Stomach (tissue), 9 donors: ENCODE results near the gene CSGALNACT2. TPM values are rescaled to one million over a fixed set of nuclear protein-coding genes. Genes with fewer than 3 reads are reported as not detected.
A peak's percentile ranks its signal among the peaks of the same experiment; 100 is the strongest.

Experiments used
- DNase-seq, 2 donors: peaks; one replicate each; pipeline versions ENCODE4 v3.0.0 to v3.0.0-alpha.2; 2013 to 2019
- H3K27ac ChIP-seq, 5 donors: fragments of 200-600 bp in 4 of 5; sonication (generic) in 4 of 5; one replicate each; pipeline ENCODE4 v1.5.1; 2013 to 2019; ENCODE audit warnings: mild to moderate bottlenecking in 1 of 5, moderate library complexity in 1 of 5
- H3K27me3 ChIP-seq, 3 donors: fragments of 200-600 bp; sonication (generic); one replicate each; pipeline ENCODE4 v1.5.1; 2017 to 2019; ENCODE audit warnings: mixed run types in 1 of 3
- H3K36me3 ChIP-seq, 4 donors: fragments of 200-600 bp; sonication (generic); 1 replicate in 3 of 4; 2 replicates in 1 of 4; pipeline ENCODE4 v1.5.1; 2016 to 2019
- H3K4me1 ChIP-seq, 4 donors: fragments of 200-600 bp; sonication (generic); one replicate each; pipeline ENCODE4 v1.5.1; 2016 to 2019
- H3K4me3 ChIP-seq, 4 donors: fragments of 200-600 bp; sonication (generic) in 3 of 4; one replicate each; pipeline ENCODE4 v1.5.1; 2016 to 2019; ENCODE audit warnings: mild to moderate bottlenecking in 1 of 4
- H3K9me3 ChIP-seq, 4 donors: fragments of 200-600 bp; sonication (generic); one replicate each; pipeline ENCODE4 v1.5.1; 2016 to 2019
- CTCF ChIP-seq, 7 experiments: fragments of 450-650 bp in 4 of 7; fragments of 200-600 bp in 3 of 7; sonication (generic) in 3 of 7; IDR thresholded peaks; one replicate each; pipeline ENCODE4 v1.5.1; 2016 to 2019; ENCODE audit warnings: antibody characterized with exemption in 7 of 7, control low read depth in 2 of 7, mild to moderate bottlenecking in 1 of 7
- EP300 ChIP-seq: sonication (generic); formaldehyde crosslinking; IDR thresholded peaks from one replicate; pipeline ENCODE4 v1.6.1; 2017; ENCODE audit warnings: antibody characterized with exemption
- POLR2A ChIP-seq, 4 donors: fragments of 450-650 bp; IDR thresholded peaks; one replicate each; pipeline ENCODE4 v1.6.1; 2016; ENCODE audit warnings: antibody characterized with exemption in 4 of 4, control low read depth in 2 of 4, mild to moderate bottlenecking in 1 of 4, moderate library complexity in 1 of 4
- POLR2AphosphoS5 ChIP-seq, 3 donors: sonication (generic); formaldehyde crosslinking; IDR thresholded peaks; one replicate each; pipeline ENCODE4 v1.6.1; 2016; ENCODE audit warnings: antibody characterized with exemption in 3 of 3
- whole genome bisulfite sequencing, 5 donors: extraction: QIAGEN DNeasy Blood & Tissue Kit in 3 of 5; methylation state at CpG; one replicate each; pipeline versions ENCODE4 v1.1.5 to v1.1.7; 2013 to 2018; 5-methylcytosine and 5-hydroxymethylcytosine counted together
- intact Hi-C: fragments of 100-400 bp; cut with DNase I; formaldehyde crosslinking; loops from one replicate; pipeline ENCODE4 v1.15.1; 2023; ENCODE audit warnings: low total_unique reads
- polyA plus RNA-seq, 3 donors: library from polyadenylated mRNA; stranded (reverse); fragments of 200-250 nt; gene quantifications; one replicate each; pipeline ENCODE4 v1.2.3, GENCODE V29; 2013
- total RNA-seq, 5 donors: library from RNA; depleted of rRNA; stranded (reverse); fragments of >200 nt; gene quantifications; one replicate each; pipeline versions ENCODE4 v1.1.0 to v1.2.3, GENCODE V29; 2014 to 2016
- donor health status: healthy with polysubstance abuse.
- donor health status: Bipolar disorder and iron deficiency.
- donor health status: healthy.

Gene CSGALNACT2
- total and polyA plus RNA-seq, 8 donors: 2.0 to 30.1 (median 7.8) TPM

GRCh38 chr10:43192884-43193283 lies 54.6 kb downstream of the CSGALNACT2 start:
- peaks cover 0 to 9% (median 0%) of the 10 kb centered on the region in 4 donors for H3K4me1 ChIP-seq
- H3K9me3 ChIP-seq: no peaks in the 10 kb centered on the region
- peaks cover 0 to 13% (median 1%) of the 10 kb centered on the region in 4 donors for H3K36me3 ChIP-seq
- TF ChIP-seq POLR2A (IDR thresholded peaks at IDR 0.05): no peak
- no peak for DNase-seq
- intact Hi-C loops: no loop called here
- no peak overlapping the region for H3K4me3 ChIP-seq
- H3K27ac ChIP-seq: no peak overlapping the region
- no peaks in the 10 kb centered on the region for H3K27me3 ChIP-seq
- 68 to 75% (median 72%) methylated on average over 9 of the region's 9 CpGs for WGBS, 5 donors

- Histone ChIP-seq H3K4me3 (no peak overlapping the region), H3K9me3 (no peaks in the 10 kb centered on the region), H3K27me3 (no peaks in the 10 kb centered on the region), H3K4me1 (peaks cover 0 to 9% (median 0%) of the 10 kb centered on the region in 4 donors), H3K36me3 (peaks cover 0 to 13% (median 3%) of the 10 kb centered on the region in 4 donors), H3K27ac (no peak overlapping the region)
- WGBS, 5 donors: 84 to 88% (median 86%) methylated on average over 8 of the region's 8 CpGs
- peak in 1 of 2 donors; percentile 15 for DNase-seq
- intact Hi-C loops: no loop called here
- TF ChIP-seq CTCF (IDR thresholded peaks at IDR 0.05): no peak
- no peak for TF ChIP-seq POLR2AphosphoS5 (IDR thresholded peaks at IDR 0.05)
- TF ChIP-seq POLR2A (IDR thresholded peaks at IDR 0.05): no peak
- no peak for TF ChIP-seq EP300
Measured at GRCh38 chr10:43193496-43194080, 55.3 kb downstream of the CSGALNACT2 start.

- WGBS, 5 donors: 51 to 74% (median 56%) methylated on average over 3 to 4 of the region's 4 CpGs
- Histone ChIP-seq H3K36me3 (peaks cover 0 to 12% (median 3%) of the 10 kb centered on the region in 4 donors), H3K27me3 (peaks cover 0 to 2% (median 0%) of the 10 kb centered on the region in 3 donors), H3K4me1 (peaks cover 0 to 9% (median 0%) of the 10 kb centered on the region in 4 donors), H3K9me3 (no peaks in the 10 kb centered on the region), H3K4me3 (no peak overlapping the region), H3K27ac (no peak overlapping the region)
- DNase-seq: no peak
- intact Hi-C loops: no loop called here
- TF ChIP-seq POLR2A (IDR thresholded peaks at IDR 0.05) (no peak), CTCF (IDR thresholded peaks at IDR 0.05) (no peak), EP300 (no peak), POLR2AphosphoS5 (IDR thresholded peaks at IDR 0.05) (no peak)
Measured at GRCh38 chr10:43194266-43194665, 56.0 kb downstream of the CSGALNACT2 start.

GRCh38 chr10:43194859-43195258 lies 56.6 kb downstream of the CSGALNACT2 start:
- no peak overlapping the region for H3K27ac ChIP-seq

More at GRCh38 chr10:43194859-43195258, 56.6 kb downstream of the CSGALNACT2 start:
- DNase-seq: no peak
- Histone ChIP-seq H3K36me3 (peaks cover 0 to 9% (median 3%) of the 10 kb centered on the region in 4 donors), H3K9me3 (no peaks in the 10 kb centered on the region), H3K4me1 (peaks cover 0 to 9% (median 0%) of the 10 kb centered on the region in 4 donors), H3K27me3 (peaks cover 0 to 2% (median 0%) of the 10 kb centered on the region in 3 donors), H3K4me3 (no peak overlapping the region)
- intact Hi-C loops: no loop called here
- 84 to 92% (median 86%) methylated on average over 9 of the region's 9 CpGs for WGBS, 5 donors
- TF ChIP-seq POLR2AphosphoS5 (IDR thresholded peaks at IDR 0.05) (no peak), EP300 (no peak), POLR2A (IDR thresholded peaks at IDR 0.05) (no peak), CTCF (IDR thresholded peaks at IDR 0.05) (no peak)
